Suppressor macrophage (primary cell): ENCODE data around the gene PCOLCE2.
A peak's percentile ranks its signal among the peaks of the same experiment; 100 is the strongest.

Source experiments
- DNase-seq, 4 experiments: peaks; one replicate each; pipeline ENCODE4 v3.0.0-alpha.2; 2020 to 2022
- total RNA-seq, 17 experiments: gene quantifications; one replicate each; lab custom pipeline; 2026; ENCODE audit warnings: mixed read lengths in 6 of 17, inconsistent platforms in 3 of 17; lab: John Stamatoyannopoulos, UW

Gene PCOLCE2, protein sequence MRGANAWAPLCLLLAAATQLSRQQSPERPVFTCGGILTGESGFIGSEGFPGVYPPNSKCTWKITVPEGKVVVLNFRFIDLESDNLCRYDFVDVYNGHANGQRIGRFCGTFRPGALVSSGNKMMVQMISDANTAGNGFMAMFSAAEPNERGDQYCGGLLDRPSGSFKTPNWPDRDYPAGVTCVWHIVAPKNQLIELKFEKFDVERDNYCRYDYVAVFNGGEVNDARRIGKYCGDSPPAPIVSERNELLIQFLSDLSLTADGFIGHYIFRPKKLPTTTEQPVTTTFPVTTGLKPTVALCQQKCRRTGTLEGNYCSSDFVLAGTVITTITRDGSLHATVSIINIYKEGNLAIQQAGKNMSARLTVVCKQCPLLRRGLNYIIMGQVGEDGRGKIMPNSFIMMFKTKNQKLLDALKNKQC
- 0.34 to 6.5 (median 1.9) reads per million in 17 experiments for total RNA-seq

DNA sequence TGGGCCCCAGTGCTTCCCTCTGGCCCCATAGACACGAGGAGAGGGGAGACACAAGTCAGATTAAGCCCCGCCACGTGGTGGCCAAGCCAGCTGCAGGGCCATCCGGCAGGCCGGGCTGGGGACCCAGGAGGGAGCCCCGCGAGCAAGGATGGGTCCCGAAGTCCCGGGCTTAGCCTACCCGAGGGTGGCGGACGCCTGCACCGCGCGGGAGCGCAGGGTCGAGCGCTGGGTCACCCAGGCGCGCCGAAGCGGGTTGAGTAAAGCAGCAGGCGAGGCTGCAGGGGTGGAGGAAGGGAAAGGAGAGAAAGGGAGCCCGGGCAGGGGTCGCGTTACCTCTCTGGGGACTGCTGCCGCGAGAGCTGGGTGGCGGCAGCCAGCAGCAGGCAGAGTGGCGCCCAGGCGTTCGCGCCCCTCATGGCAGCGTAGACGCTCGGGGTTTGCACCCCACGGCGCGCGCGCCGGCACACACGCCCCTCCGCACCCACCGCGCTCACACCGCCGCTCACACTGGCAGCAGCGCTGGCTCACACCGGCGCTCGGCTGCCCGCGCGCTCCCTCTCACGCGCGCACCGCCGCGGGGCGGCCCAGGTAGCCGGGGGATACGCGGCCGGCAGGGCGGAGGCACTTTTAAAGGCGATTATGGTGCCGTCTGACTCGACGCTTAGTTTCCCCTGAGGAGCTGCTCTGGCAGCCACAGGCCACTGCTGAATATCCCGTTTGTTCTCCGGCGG lies at the start of gene PCOLCE2:
Gene PCOLCE2 (minus strand): TSS at position 603 of the 731 bp plus-strand sequence. CDS start 187 bp downstream, at position 416.
- DNase-seq: peak in 3 of 4 experiments; percentile 21 to 40 (median 30)

DNA sequence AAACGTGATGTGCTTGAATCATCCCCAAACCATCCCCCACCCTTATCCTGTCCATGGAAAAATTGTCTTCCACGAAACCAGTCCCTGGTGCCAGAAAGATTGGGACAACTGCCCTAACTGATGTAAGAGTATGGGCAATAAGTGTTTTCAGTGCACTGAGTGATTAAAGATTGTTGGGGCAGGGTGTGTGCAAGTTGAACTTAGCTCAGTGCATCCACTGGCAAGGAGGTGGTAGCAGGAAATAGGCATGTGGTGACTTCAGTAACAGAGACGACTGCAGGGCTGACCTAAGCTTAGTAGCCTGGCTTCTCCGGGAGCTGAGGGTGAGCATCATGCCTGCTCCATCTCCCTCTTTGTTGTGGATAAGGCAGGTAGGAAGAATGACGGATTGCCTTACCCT lies 47.1 kb upstream of the PCOLCE2 start:
- no peak for DNase-seq

DNA sequence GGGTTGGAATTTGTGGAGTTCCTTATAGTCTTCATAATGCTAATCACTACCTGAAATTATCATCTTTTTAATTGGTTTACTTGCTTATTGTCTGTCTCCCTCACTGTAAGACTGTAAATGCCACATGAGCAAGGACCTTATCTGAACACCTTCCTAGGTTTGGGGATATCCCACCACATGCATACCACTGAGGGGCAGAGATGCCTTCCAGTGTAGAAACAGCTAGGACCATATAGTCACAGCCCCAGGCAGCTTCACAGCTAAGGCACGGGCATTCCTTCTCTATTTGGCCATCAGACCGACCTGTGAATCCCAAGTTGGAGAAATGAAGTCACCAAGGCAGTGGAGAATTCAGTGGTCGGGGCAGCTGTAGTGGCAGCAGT lies 46.0 kb upstream of the PCOLCE2 start:
- DNase-seq: no peak

DNA sequence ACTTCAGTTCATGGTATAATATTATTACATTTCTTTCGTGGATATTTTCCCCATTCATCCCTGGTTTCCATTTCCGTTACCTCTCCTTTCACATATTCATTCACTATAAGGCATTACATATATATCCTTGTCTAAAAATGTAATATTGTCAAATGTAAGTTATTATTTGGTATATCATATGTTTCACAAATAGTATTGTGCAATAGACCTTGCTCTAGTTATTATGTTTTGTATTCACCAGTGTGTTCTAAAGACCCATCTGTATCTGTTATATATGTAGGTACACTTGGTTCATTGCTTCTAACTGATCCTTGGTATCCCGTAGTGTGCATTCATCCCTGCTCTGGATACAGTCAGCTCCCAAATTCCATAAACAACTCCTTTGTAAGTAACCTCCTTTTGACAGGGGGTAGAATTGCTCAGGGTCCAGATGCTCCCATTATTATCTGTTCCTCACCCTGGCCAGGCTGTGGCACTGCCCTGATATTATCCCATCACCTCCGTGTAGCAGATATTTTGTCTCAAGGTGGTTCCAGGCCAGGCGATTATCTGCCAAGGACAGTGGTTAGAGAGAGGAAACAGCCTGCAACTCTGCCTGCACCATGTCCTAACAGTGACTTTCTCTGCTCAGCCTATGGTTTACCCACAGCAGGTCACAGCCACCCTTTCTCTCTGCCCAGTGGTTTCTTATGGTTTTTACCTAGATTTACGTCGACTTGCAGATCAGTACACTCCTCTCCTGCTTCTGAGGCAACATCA lies 45.4 kb upstream of the PCOLCE2 start:
- DNase-seq: no peak

DNA sequence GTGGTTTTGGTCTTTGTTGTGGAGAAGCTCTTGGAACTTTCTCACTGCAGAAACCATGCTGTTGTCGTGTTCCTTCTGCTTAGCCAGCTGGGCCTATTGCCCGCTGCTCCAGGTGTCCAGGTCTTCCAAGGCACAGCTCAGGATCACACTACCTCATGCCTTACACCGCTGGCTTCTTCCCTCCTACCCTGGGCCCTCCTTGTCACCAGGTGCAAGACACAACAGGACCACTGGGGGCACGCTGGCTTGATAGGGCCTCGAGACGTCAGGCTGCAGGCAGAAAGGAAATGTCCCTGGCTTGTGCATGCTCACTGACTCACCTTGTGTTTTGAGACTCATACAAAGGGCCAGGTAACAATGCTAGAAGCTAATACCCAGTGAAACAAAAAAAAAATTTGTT lies 42.3 kb upstream of the PCOLCE2 start:
- peak in 1 of 4 experiments; percentile 5 for DNase-seq

DNA sequence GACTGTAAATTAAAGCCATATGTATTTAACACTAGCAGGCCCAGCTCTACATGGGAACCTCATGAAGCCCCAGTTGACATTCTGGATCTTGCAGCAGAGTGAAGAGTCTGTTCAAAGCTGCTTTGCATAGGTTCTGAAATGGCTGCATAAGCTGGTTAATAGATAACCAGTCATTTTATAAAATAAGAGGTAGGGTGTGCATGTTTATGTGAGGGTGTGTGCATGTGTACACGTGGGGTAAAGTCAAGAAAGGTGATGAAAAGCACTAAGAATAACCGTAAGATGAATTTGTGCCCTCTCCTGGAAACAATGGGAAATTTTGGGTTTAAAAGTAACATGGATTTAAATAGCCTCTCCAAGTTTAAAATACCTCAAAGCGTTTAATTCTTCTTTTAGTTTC lies 41.6 kb upstream of the PCOLCE2 start:
- no peak for DNase-seq

DNA sequence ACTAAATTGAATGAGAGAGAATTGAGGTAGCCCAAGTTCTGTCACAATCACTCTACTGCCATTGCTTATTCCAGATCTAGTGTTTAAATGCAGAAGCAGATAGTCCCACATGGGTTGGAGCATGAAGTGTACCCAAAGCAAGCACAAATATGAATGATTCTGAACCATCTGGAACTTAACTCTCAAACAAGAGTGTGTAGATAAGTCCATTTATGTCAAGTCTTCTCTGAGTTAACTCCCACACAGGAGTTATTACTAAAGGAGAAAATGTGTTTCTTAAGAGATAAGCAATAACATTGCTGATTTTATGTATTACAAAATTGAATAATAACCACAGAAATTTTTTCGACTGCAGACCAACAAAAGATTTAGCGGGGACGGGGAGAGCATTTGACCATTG lies 41.0 kb upstream of the PCOLCE2 start:
- DNase-seq: no peak

DNA sequence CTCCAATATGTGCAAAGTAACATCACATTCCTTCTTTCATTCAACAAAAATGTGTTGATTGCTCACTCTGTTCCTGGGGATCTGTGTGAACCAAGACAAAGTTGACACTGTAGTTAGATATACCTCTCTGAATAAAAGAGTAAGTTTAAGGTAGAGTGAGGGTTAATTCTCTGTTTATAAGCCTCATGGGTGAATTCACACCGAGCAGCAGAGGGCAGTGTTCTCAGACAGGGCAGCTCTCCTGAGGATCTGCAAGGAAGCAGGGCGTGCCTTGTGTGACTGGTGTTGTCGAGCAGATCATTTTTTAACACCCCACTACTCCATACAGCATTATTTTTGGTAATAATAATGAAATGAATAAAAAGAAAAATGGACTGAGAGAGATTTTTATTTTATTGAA lies 40.2 kb upstream of the PCOLCE2 start:
- DNase-seq: peak; percentile 79 to 88 (median 86)

DNA sequence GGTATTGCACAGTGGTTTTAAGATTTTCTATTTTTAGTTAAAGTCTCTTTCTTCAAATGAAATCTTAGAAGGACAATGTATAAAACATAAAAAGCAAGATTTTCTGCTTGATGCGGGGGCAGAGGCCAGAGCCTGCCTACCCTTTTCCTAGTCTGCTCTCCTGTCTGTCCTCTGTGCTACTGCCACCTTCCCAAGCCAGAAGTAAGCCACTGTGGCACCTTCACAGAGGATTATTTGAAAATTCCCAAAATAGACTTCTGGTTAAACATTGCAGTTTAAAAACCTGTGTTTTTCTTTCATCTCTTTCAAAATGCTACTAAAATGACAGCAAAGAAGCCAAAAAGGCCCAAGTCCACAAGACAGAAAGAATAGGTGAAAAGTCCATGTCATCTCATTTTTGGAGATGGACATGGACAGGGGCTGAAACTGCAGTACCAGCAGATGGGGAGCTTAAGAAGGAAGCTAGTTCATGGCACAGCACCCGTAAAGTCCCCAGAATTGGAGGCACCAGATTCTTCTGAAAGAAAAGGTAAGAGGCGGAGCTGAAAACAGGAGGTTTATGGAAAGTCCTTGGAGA lies 37.6 kb upstream of the PCOLCE2 start:
- DNase-seq: no peak

DNA sequence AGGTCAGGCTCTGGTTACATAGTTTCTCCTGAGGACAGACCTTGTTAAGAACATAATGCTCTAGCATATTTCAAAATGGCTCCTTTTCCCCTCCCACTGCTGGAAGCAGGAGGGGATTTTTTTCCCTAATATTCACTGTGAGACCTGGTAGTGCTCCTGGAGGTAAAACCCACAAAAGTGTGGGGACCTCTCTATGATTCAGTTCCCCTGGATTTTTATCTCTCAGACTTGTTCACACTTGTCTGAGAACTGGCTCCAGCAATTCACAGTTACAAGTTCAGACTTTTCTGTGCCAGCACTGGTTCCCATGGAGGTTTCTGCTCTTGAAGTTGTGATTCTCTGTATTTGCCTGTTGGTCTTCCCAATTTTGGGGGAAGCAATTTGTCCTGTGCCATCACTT lies 36.3 kb upstream of the PCOLCE2 start:
- no peak for DNase-seq

DNA sequence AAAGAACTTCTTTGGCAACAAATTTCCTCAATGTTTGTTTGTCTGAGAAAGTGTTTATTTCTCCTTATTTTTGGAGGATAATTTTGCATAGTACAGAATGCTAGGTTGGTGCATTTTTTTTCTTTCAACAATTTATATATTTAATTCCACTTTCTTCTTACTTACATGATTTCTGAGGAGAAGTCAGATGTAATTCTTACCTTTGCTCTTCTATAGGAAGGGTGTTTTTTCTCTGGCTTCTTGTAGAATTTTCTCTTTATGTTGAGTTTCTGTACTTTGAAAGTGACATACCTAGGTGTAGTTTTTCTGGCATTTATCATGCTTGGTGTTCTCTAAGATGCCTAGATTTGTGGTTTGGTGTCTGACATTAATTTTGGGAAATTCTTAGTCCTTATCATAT lies 34.8 kb upstream of the PCOLCE2 start:
- DNase-seq: no peak

DNA sequence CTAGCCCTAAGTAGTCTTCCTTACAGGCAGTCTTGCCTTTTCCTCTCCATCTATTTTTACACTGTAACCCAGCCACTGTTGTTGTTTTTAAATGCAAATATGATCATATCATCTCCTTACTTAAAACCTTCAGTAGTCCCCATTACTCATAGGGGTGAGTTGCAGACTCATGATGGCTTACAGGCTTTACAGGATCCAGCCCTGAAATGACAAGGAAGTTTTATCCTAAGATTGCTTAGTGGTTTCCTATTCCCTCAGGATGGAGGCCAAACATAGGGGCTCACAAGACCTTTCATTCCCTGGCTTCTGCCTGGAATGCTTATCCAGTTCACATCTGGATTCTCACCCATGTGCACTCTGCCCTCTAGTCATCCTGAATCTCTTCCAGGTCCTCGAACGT lies 27.7 kb upstream of the PCOLCE2 start:
- DNase-seq: no peak

DNA sequence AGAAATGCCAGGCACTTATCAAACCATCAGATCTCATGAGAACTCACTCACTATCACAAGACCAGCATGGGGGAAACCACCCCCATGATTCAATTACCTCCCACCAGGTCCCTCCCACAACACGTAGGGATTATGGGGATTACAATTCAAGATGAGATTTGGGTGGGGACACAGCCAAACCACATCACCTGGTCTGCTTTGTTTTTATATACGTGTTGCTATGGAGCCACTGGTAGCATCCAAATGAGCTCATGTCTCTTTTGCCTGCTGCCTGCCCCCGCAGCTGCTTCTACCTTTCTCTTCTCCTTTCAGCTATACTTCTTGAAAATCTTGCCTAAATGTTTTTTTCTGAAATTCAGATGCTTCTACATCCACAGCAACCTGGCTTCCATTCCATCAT lies 26.8 kb upstream of the PCOLCE2 start:
- no peak for DNase-seq

DNA sequence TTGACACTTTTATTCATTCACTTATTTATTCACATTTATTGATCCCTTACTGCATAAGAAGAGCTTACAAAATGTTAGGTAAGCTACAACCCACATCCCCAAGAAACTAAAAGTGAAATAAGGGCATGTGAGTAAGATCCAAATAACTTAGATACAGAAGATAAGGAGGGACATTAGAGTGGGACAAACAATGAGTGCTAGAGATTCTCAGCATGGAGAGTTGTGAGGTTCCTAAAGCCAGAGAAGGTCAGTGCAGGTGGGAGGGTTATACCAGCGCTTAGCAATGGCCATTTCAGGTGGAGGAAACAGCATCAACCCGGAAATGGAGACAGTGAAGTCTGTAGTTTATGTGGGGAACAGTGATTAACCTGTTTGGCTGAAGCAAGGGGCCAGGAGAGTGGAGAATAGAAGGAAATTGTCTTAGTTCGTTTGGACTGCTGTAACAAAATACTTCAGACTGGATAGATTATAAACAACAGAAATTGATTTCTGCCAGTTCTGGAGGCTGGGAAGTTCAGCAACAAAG lies 25.5 kb upstream of the PCOLCE2 start:
- DNase-seq: no peak

DNA sequence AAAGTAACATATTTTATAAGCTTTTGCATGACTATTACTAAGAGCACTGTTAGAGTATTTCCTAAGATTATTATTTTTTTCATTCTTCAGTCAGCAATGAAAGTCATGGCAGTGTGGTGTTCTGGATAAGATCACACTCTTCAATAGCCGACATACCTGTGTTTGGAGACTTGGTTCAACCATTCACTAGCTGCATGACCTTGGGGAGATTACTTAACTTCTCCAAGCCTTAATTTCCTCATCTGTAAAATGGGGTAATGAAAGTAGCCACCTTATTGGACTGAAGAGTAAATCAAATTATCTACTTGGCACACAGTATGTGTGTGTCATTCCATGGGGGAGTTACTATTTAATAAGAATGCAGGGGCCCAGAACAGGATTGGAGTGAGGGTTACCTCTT lies 24.5 kb upstream of the PCOLCE2 start:
- DNase-seq: no peak

DNA sequence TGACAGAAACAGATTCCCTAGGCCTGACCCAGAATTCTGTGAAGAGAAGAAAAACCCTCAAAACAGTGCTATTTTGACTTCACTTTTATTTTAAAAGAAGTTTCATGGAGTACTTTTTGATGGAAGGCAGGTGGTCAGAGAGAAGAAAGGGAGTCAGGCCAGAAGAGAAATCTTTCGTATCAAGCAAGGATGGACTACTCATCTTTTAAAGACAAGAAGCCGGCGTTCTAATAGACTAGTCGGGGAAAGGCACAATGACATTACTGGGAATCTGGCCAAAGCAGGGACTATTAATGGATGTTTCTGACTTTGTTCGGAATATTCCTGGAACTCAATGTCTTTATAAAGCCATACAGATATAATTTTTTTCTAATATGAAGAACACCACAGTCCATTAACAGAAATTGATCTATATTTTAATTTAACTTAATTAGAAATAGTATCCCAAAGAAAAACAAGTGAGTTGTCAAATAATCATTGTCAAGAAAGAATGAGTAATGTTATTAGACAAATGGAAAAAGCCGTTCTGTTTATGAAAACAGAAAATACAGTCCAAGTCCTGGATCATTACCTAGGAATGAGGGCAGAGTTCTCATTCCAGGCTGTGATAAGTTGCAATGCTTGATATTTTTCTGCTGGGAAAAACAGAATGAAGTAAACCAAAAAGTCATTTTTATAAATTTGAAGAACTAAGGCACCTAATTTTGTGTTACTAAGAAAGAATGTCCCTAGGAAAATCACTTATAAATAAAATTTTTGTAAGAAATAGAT lies 23.7 kb upstream of the PCOLCE2 start:
- DNase-seq: no peak

DNA sequence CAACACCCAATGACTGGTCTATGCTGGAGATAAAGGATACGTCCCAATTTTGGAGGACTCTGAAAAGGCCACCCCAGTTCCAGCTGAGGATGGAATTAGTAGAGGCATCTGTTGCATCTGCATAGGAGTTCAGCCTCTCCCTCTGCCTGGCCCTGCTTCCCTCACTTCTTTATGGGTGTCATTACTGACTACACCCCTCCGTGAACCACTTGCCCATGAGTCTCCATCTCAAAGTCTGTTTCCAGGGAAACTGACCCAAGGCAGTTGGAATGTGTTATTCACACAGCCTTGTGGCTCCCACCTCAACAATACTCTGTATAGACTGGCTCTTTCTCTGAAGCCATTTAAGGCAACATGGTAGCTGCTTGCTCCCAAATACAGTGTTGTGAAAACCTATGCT lies 21.4 kb upstream of the PCOLCE2 start:
- DNase-seq: no peak

DNA sequence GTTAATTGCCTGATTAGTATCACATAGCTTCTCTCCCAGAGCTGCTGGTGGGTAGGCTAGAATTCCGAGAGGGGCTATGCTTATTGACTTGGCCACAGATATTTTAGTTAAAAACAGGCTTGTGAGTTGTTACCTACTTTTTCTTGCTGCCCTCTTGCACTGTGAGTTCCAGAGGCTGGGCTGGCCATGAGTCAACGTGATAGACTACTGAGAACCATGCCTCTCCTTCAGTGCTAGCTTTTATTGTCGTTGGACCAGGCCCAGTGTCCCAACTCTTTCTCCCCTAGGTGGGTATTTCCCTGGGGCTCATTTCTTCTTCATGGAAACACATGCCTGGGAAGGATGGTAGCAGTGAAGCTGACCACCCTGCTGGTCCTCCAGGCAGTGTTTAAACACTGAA lies 20.4 kb upstream of the PCOLCE2 start:
- DNase-seq: no peak

DNA sequence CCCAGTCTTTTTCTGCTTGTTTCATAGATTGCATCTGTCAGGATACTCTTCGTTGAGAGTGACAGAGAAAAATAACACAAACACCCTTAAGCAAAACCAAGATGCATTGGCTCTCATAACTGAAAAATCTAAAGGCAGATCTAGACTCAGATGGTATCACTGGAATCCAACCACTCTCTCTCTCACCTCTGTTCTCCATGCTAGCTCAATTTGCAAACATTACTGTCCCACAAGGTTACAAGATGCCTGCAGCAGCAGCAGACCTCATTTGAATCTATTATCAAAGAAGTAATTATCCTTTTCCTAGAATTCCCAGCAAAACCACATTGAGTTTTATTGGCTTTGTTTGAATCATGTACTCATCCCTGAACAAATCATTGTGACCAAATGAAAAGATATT lies 19.1 kb upstream of the PCOLCE2 start:
- DNase-seq: no peak

DNA sequence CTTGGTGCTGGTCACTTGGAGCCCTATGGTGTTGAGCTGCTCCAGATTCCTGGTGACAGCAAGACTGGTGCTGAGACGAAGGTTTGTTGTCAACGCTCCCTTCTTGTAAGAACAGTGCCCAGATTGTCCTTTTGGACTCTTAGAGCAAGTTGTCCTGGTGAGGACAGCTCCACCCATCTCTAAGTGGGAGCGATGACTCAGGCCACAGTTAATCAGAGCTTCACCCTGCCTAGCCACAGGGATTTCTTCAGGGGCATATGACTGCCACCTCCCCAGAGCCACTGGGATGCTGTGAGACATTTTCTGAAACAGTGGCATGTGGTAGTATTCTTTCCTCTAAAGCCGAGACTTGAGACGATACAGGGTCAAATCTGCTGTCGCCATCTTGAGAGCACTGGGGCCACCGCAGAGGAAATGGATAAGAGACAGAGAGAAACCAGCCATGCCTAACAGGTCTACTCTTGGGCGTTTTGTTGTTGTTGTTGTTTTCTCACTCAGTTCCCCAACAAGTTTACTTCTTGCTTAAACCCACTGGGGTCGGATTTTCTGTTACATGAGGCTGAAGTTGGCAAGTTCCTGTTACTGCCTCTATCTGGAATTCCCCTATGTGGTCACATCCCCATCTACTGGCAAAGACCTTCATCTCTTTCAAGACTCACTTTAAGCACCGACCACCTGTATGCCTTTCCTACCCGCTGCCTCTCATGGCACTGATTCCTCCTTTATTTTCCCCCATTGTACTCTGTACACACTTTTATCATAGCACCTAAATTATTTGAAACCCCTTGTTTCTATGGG lies 16.0 kb upstream of the PCOLCE2 start:
- DNase-seq: peak; percentile 63 to 83 (median 77)

DNA sequence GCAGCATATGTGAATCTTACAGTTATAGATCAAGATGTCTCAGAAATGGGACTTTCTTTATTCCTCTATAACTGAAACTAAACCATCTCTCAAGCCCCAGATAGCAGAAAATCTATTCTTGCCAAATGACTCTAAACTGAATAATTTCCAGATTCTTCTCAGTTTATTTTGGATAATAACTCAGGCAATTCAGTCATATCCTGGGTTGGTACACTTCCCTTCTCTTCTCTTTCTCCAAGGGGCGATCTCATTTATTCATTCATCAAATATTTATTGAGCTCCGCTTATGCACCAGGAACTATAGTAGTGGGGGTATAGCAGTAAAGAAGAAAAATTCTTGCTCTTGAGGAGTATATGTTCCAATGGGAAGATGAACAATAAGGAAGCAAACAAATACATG lies 13.5 kb upstream of the PCOLCE2 start:
- DNase-seq: no peak
